Stimulated activated CD8-positive, alpha-beta memory T cell treated with anti-CD3 and anti-CD28 coated beads, Interleukin-15, amount 100 ng/mL, for 1 hour (primary cell): ENCODE results near the gene PPP1R27.

Source experiments
- DNase-seq: peaks from one replicate; pipeline ENCODE4 v3.0.0-alpha.2; 2020; ENCODE audit warnings: low read depth

The PPP1R27 gene, protein sequence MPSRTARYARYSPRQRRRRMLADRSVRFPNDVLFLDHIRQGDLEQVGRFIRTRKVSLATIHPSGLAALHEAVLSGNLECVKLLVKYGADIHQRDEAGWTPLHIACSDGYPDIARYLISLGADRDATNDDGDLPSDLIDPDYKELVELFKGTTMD

DNA sequence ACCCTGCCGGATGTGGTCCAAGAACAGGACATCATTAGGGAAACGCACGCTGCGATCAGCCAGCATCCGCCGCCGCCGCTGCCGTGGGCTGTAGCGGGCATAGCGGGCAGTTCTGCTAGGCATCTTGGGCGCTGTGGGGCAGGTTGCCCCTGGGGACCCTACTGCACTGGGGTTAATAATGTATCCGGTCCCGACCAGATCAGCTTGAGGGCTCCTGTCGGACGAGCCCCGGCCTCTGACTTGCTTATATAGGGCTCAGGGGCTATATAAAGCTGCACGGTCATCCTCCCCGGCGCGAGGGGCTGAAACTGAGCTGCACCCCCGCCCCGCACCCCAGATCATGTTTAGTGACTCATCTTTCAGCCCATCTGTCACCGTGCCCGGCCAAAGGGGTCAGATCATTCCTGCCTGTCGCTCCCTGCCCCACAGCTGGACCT lies at the start of gene PPP1R27:
Gene PPP1R27, minus strand, starts transcription at position 220 of the 437 bp plus-strand sequence. Its CDS starts 97 bp downstream, at position 123.
- no peak for DNase-seq

- no peak for DNase-seq
Observed at GRCh38 chr17:81884520-81884919, 49.7 kb upstream of the PPP1R27 start.

DNA sequence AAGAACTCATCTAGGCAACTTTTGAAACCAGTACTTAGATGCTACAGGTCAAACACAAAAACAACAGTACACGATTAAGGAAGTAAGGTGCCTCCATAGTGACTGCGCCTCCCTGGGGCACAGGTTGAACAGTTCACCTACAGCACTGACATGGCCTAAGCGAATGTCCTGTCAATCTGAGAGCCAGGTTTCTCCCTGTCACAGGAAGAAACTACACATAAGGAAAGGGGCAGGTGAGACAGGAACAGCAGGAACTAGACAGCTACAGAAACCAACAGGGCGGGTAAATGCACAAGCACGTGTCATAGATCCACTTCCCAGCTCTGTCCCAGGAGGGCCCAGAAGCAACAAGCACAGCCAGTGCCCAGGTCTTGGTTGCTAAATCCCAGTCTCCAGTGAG lies 44.3 kb upstream of the PPP1R27 start:
- no peak for DNase-seq

DNA sequence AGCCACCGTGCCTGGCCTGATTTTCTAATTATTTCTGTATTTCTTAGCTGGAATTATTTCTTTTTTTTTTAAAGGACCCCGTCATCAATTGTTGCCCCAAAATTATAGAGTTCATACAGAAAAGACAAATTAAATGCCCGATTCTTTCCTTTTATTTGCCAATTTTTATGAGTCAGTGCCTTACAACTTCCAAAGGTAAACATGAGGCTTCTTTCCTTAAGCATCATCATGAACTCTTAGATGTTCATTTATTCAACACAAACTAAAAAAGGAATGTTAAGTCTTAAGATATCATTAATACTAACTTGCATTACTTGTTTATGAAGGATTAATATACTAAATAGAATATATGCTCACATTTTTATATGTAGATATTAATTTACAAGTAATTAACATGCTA lies 43.4 kb upstream of the PPP1R27 start:
- no peak for DNase-seq

- DNase-seq, result no peak
Observed at GRCh38 chr17:81877569-81877968, 42.7 kb upstream of the PPP1R27 start.

GRCh38 chr17:81871387-81872230 lies 36.8 kb upstream of the PPP1R27 start:
- DNase-seq, result peak; percentile 91

DNA sequence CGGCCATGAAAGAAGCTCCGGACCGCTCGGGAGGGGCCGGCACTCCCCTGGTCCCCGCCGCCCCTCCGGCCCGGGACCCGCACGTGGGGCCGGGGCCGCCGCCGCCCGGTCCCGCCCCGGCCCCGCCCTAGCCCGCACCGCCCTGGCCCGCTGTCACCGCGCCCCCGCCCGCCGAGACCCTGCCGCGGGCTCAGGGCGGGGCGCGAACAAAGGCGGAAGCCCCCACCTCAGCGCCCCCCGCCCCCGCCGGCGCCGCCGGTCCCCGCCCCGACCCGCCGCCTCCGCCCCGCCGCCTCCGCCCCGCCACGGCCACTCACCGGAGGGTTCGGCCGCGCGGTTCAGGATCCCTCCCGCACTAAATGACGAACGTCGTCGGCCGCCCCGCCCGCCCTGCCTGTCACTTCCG lies 36.1 kb upstream of the PPP1R27 start, which contains the start of gene ARHGDIA:
Gene ARHGDIA, minus strand, starts transcription at position 357 of the 406 bp plus-strand sequence. CDS start 1,407 bp downstream, outside the sequence.
- no peak for DNase-seq

GRCh38 chr17:81870131-81870980 lies 35.5 kb upstream of the PPP1R27 start:
- no peak for DNase-seq

- DNase-seq, result no peak
Observed at GRCh38 chr17:81869221-81870130, 34.6 kb upstream of the PPP1R27 start.

GRCh38 chr17:81868674-81869220 lies 33.9 kb upstream of the PPP1R27 start:
- DNase-seq, result no peak

- no peak for DNase-seq
Observed at GRCh38 chr17:81867991-81868673, 33.3 kb upstream of the PPP1R27 start.

- DNase-seq, result no peak
Observed at GRCh38 chr17:81867170-81867990, 32.5 kb upstream of the PPP1R27 start.

- DNase-seq, result no peak
Observed at GRCh38 chr17:81866440-81867169, 31.8 kb upstream of the PPP1R27 start.

DNA sequence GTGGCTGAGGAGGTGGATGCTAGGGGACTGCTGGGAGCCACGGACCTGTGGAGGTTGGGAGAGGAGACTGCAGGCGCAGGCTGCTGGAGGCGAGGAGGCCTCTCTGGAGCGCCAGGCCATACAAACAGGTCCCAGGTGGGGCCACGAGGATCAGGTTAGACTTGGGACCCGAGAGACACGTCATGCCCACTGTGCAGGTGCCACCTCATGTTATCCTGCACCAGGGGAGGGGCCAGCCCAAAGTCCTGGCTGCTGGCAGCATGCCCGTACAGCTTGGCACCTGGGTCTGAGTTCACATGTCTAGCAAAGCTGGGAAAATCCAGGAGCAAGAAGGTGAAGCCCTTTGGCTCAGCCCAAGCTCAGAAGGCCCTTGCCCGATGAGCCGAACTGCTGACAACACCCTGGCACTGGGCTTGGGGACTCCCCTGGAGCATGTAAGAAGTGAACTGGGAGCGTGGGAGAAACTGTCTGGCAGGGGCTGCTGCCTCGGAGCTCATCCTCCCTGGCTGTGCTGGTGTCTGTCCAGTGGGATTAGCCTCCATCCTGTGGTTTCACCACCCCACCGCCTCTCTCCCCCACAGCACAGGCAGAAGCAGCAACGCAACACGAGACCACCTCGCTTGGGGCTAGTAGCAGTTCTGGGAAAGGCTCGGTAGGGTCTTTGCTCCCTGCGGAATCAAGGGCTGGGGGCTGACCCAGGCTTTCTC lies 31.0 kb upstream of the PPP1R27 start:
- DNase-seq, result no peak

- DNase-seq, result no peak
Observed at GRCh38 chr17:81865358-81865732, 30.5 kb upstream of the PPP1R27 start.

- no peak for DNase-seq
Observed at GRCh38 chr17:81863833-81864768, 29.3 kb upstream of the PPP1R27 start.

DNA sequence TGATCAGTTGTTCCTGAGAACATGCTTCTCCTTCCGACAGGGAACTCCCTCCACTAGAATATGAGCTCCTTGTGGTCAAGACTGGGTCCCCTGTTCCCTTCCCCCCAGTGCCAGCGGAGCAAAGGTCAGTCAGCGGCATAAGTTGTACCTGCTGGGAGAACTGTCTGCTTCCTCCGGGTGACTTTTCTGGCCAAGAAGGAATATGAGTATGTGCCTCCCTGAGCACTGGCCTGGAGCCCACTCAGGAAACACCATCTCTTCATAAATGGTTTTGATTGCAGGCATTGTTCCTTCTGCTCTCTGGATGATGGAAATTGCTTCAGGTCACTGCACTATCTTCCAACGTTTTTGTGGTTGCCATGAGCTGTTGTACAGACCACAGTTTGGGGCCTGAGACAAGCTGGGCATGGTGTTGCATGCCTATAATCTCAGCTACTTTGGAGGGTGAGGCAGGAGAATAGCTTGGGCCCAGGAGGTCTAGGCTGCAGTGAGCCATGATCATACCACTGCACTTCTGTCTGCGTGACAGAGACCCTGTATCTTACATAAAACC lies 28.3 kb upstream of the PPP1R27 start:
- no peak for DNase-seq
